Gastroesophageal sphincter (tissue), 4 donors: ENCODE measurements around the gene HINT1. TPM values are rescaled to one million over a fixed set of nuclear protein-coding genes. Genes with fewer than 3 reads are reported as not detected.
"Not testable (repeated sequence)": the region's sequence is repeated elsewhere in the genome, so short reads cannot be mapped to it uniquely, and the experiment has no call there.

ENCODE experiments used
- ATAC-seq: fragments of 150-250 bp; one replicate; pipeline ENCODE4 v1.9.1; 2016; ENCODE audit warnings: mild to moderate bottlenecking, moderate library complexity
- H3K27ac ChIP-seq, 4 donors: fragments of 200-600 bp; sonication (generic) in 3 of 4; 1 replicate in 3 of 4; 2 replicates in 1 of 4; pipeline ENCODE4 v1.5.1; 2016 to 2019
- H3K27me3 ChIP-seq: fragments of 200-600 bp; sonication (generic); one replicate; pipeline ENCODE4 v1.5.1; 2019
- H3K36me3 ChIP-seq, 2 donors: fragments of 200-600 bp; sonication (generic); one replicate each; pipeline ENCODE4 v1.5.1; 2019; ENCODE audit warnings: control low read depth in 1 of 2
- H3K4me1 ChIP-seq, 3 donors: fragments of 200-600 bp; sonication (generic); 1 replicate in 2 of 3; 2 replicates in 1 of 3; pipeline ENCODE4 v1.5.1; 2016 to 2019; ENCODE audit warnings: control low read depth in 2 of 3
- H3K4me3 ChIP-seq, 2 donors: fragments of 200-600 bp; sonication (generic); one replicate each; pipeline ENCODE4 v1.5.1; 2019; ENCODE audit warnings: mild to moderate bottlenecking in 1 of 2, moderate library complexity in 1 of 2
- H3K9me3 ChIP-seq, 3 donors: fragments of 200-600 bp; sonication (generic); one replicate each; pipeline ENCODE4 v1.5.1; 2017 to 2019; ENCODE audit warnings: control low read depth in 2 of 3
- CTCF ChIP-seq, 4 experiments: fragments of 200-600 bp in 2 of 4; fragments of 450-650 bp in 2 of 4; sonication (generic) in 1 of 4; IDR thresholded peaks; one replicate each; pipeline ENCODE4 v1.5.1; 2017 to 2019; ENCODE audit warnings: antibody characterized with exemption in 4 of 4, mild to moderate bottlenecking in 2 of 4, moderate library complexity in 2 of 4
- EP300 ChIP-seq: sonication (generic); formaldehyde crosslinking; IDR thresholded peaks from one replicate; pipeline ENCODE4 v1.6.1; 2017; ENCODE audit warnings: antibody characterized with exemption, mild to moderate bottlenecking
- POLR2A ChIP-seq, 2 donors: fragments of 450-650 bp; IDR thresholded peaks; one replicate each; pipeline ENCODE4 v1.6.1; 2017; ENCODE audit warnings: antibody characterized with exemption in 2 of 2, mild to moderate bottlenecking in 2 of 2, moderate library complexity in 1 of 2
- POLR2AphosphoS5 ChIP-seq: sonication (generic); formaldehyde crosslinking; IDR thresholded peaks from one replicate; pipeline ENCODE4 v1.6.1; 2017; ENCODE audit warnings: antibody characterized with exemption
- WGBS, 2 donors: methylation state at CpG; one replicate each; pipeline ENCODE4 v1.1.5; 2018; ENCODE audit warnings: low coverage in 1 of 2; 5-methylcytosine and 5-hydroxymethylcytosine counted together
- total RNA-seq, 4 donors: library from RNA; depleted of rRNA; stranded (reverse); fragments of >200 nt; gene quantifications; one replicate each; pipeline ENCODE4 v1.1.0, GENCODE V29; 2016

HINT1 gene
- total RNA-seq, 4 donors from 2014 or later: 120 to 239 (median 209) TPM

GRCh38 chr5:131142970-131143617 is 22.0 kb downstream of the HINT1 start:
- Histone ChIP-seq H3K9me3 (no peaks in the 10 kb centered on the region), H3K27ac (no peak overlapping the region), H3K4me1 (no peaks in the 10 kb centered on the region), H3K27me3 (peaks cover 5% of the 10 kb centered on the region), H3K4me3 (no peak overlapping the region), H3K36me3 (no peaks in the 10 kb centered on the region)
- no peak for TF ChIP-seq CTCF (IDR thresholded peaks at IDR 0.05)
- no peak for TF ChIP-seq POLR2AphosphoS5
- TF ChIP-seq EP300: no peak
- TF ChIP-seq POLR2A (IDR thresholded peaks at IDR 0.05): no peak
- ATAC-seq: no peak
- 51 to 52% methylated on average over 2 to 3 of the region's 3 CpGs for WGBS, 2 donors

DNA sequence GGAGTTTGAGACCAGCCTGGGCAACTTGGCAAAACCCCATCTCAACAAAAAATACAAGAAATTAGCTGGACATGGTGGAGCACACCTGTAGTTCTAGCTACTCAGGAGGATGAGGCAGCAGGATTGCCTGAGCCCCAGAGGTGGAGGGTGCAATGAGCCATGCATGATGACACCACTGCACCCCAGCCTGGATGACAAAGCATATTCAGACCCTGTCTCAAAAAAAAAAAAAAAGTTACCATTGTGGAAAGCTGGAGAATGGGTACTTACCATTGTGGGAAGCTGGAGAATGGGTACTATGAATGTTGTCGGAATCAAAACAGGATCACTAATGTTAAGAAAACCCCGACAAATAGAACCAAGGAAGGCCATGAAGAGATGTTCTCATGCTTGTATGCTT is 25.7 kb downstream of the HINT1 start:
- Histone ChIP-seq H3K36me3 (no peaks in the 10 kb centered on the region), H3K27ac (no peak overlapping the region), H3K4me1 (no peaks in the 10 kb centered on the region), H3K4me3 (no peak overlapping the region), H3K27me3 (peaks cover 5% of the 10 kb centered on the region), H3K9me3 (peaks cover 0 to 2% (median 0%) of the 10 kb centered on the region in 3 donors)
- 100% methylated on average over 1 to 2 of the region's 2 CpGs for WGBS, 2 donors
- no peak for ATAC-seq
- TF ChIP-seq CTCF (IDR thresholded peaks at IDR 0.05) (no peak), POLR2A (IDR thresholded peaks at IDR 0.05) (no peak), EP300 (no peak), POLR2AphosphoS5 (no peak)

DNA sequence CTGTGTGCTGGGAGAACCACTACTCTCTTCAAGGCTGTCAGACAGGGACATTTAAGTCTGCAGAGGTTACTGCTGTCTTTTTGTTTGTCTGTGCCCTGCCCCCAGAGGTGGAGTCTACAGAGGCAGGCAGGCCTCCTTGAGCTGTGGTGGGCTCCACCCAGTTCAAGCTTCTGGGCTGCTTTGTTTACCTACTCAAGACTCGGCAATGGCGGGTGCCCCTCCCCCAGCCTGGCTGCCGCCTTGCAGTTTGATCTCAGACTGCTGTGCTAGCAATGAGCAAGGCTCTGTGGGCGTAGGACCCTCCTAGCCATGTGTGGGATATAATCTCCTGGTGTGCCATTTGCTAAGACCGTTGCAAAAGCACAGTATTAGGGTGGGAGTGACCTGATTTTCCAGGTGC is 26.6 kb downstream of the HINT1 start:
- H3K9me3 ChIP-seq, H3K27me3 ChIP-seq, H3K27ac ChIP-seq, H3K36me3 ChIP-seq, H3K4me1 ChIP-seq, H3K4me3 ChIP-seq, ATAC-seq: not testable (repeated sequence)
- 80 to 91% methylated on average over 4 to 5 of the region's 5 CpGs for WGBS, 2 donors

DNA sequence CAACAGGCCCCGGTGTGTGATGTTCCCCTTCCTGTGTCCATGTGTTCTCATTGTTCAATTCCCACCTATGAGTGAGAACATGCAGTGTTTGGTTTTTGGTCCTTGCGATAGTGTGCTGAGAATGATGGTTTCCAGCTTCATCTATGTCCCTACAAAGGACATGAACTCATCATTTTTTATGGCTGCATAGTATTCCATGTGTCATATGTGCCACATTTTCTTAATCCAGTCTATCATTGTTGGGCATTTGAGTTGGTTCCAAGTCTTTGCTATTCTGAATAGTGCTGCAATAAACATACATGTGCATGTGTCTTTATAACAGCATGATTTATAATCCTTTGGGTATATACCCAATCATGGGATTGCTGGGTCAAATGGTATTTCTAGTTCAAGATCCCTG is 32.0 kb downstream of the HINT1 start:
- H3K4me1 ChIP-seq, H3K9me3 ChIP-seq, H3K4me3 ChIP-seq, H3K27me3 ChIP-seq, H3K36me3 ChIP-seq, H3K27ac ChIP-seq, ATAC-seq: not testable (repeated sequence)
- WGBS, 2 donors: 100% methylated on average over 1 of the region's 2 CpGs

- no peak for ATAC-seq
- WGBS, 2 donors: 82 to 88% methylated on average over 4 of the region's 4 CpGs
- Histone ChIP-seq H3K9me3 (peaks cover 0 to 25% (median 0%) of the 10 kb centered on the region in 3 donors), H3K27ac (no peak overlapping the region), H3K4me3 (no peak overlapping the region), H3K36me3 (no peaks in the 10 kb centered on the region), H3K27me3 (no peaks in the 10 kb centered on the region), H3K4me1 (no peaks in the 10 kb centered on the region)
- TF ChIP-seq POLR2AphosphoS5: no peak
- TF ChIP-seq EP300: no peak
- TF ChIP-seq POLR2A (IDR thresholded peaks at IDR 0.05): no peak
- TF ChIP-seq CTCF (IDR thresholded peaks at IDR 0.05): no peak
These were observed 35.8 kb downstream of the HINT1 start for GRCh38 chr5:131129306-131129705.

DNA sequence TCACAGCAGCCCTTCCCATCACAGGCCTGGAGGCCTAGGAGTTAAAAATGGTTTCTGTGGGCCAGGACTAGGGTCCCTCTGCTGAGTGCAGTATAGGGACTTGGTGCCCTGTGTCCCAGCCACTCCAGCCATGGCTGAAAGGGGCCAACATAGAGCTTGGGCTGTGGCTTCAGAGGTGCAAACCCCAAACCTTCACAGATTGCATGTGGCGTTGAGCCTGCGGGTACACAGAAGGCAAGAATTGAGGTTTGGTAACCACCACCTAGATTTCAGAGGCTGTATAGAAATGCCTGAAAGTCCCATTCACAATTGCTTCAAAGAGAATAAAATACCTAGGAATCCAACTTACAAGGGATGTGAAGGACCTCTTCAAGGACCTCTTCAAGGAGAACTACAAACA is 37.8 kb downstream of the HINT1 start:
- peaks cover 0 to 38% (median 0%) of the 10 kb centered on the region in 3 donors for H3K9me3 ChIP-seq
- not testable (repeated sequence) for H3K4me3 ChIP-seq, H3K27ac ChIP-seq, ATAC-seq, H3K27me3 ChIP-seq, H3K36me3 ChIP-seq, H3K4me1 ChIP-seq
- 100% methylated on average over 2 of the region's 2 CpGs; no CpG with 5 or more reads in 1 of the 2 donors for WGBS, 2 donors
